ENCODE results near the gene SHISA2.

SHISA2 gene

GRCh38 chr13:26048741-26049140 lies 3.1 kb downstream of the SHISA2 start:
- DNase-seq (ENCODE audit: low read depth, low spot score): no peak

GRCh38 chr13:26047040-26047439 lies 4.8 kb downstream of the SHISA2 start:
- no peak for DNase-seq (ENCODE audit: low read depth, low spot score)

- no peak for DNase-seq (ENCODE audit: low read depth, low spot score)
Observed at GRCh38 chr13:26046639-26047038, 5.2 kb downstream of the SHISA2 start.

- no peak for DNase-seq (ENCODE audit: low read depth, low spot score)
Observed at GRCh38 chr13:26045142-26045541, 6.7 kb downstream of the SHISA2 start.

- DNase-seq (ENCODE audit: low read depth, low spot score): no peak
Observed at GRCh38 chr13:26042785-26043184, 9.0 kb downstream of the SHISA2 start.

- DNase-seq (ENCODE audit: low read depth, low spot score): no peak
Observed at GRCh38 chr13:26041444-26041843, 10.4 kb downstream of the SHISA2 start.

- no peak for DNase-seq (ENCODE audit: low read depth, low spot score)
Observed at GRCh38 chr13:26038931-26039475, 12.8 kb downstream of the SHISA2 start.

- DNase-seq (ENCODE audit: low read depth, low spot score): no peak
Observed at GRCh38 chr13:26037302-26037701, 14.5 kb downstream of the SHISA2 start.

- DNase-seq (ENCODE audit: low read depth, low spot score): no peak
Observed at GRCh38 chr13:26036383-26036782, 15.4 kb downstream of the SHISA2 start.

GRCh38 chr13:26034018-26034417 lies 17.8 kb downstream of the SHISA2 start:
- no peak for DNase-seq (ENCODE audit: low read depth, low spot score)

- DNase-seq (ENCODE audit: low read depth, low spot score): no peak
Observed at GRCh38 chr13:26030331-26030730, 21.5 kb downstream of the SHISA2 start.

GRCh38 chr13:26029581-26030136 lies 22.2 kb downstream of the SHISA2 start:
- no peak for DNase-seq (ENCODE audit: low read depth, low spot score)

GRCh38 chr13:26026211-26026610 lies 25.6 kb downstream of the SHISA2 start:
- no peak for DNase-seq (ENCODE audit: low read depth, low spot score)

- DNase-seq (ENCODE audit: low read depth, low spot score): no peak
Observed at GRCh38 chr13:26025771-26026170, 26.0 kb downstream of the SHISA2 start.

- no peak for DNase-seq (ENCODE audit: low read depth, low spot score)
Observed at GRCh38 chr13:26025196-26025595, 26.6 kb downstream of the SHISA2 start.

- no peak for DNase-seq (ENCODE audit: low read depth, low spot score)
Observed at GRCh38 chr13:26024558-26024957, 27.3 kb downstream of the SHISA2 start.

- DNase-seq (ENCODE audit: low read depth, low spot score): no peak
Observed at GRCh38 chr13:26022538-26023292, 29.1 kb downstream of the SHISA2 start.

GRCh38 chr13:26021956-26022355 lies 29.9 kb downstream of the SHISA2 start:
- no peak for DNase-seq (ENCODE audit: low read depth, low spot score)

GRCh38 chr13:26021516-26021915 lies 30.3 kb downstream of the SHISA2 start:
- no peak for DNase-seq (ENCODE audit: low read depth, low spot score)

- no peak for DNase-seq (ENCODE audit: low read depth, low spot score)
Observed at GRCh38 chr13:26020891-26021290, 30.9 kb downstream of the SHISA2 start.

- DNase-seq (ENCODE audit: low read depth, low spot score): no peak
Observed at GRCh38 chr13:26019881-26020870, 31.6 kb downstream of the SHISA2 start.

GRCh38 chr13:26019251-26019650 lies 32.6 kb downstream of the SHISA2 start:
- no peak for DNase-seq (ENCODE audit: low read depth, low spot score)

Measured in activated CD4-positive, CD25-positive, alpha-beta regulatory T cell treated with anti-CD3 and anti-CD28 coated beads, Interleukin-2, amount 50 U/mL, for 16 hours (primary cell).